K562 treated with DMSO at 1 percent for 24 hours (cell line): ENCODE data around the gene CLEC1B. TPM values are rescaled to one million over a fixed set of nuclear protein-coding genes. Genes with fewer than 3 reads are reported as not detected.

ENCODE experiments used
- total RNA-seq: library from RNA; unstranded; fragments of 300-600 nt; gene quantifications from 2 replicates; pipeline ENCODE4 v1.2.3, GENCODE V29; 2022; ENCODE audit warnings: low read depth; ENCODE audit not compliant: insufficient read depth

The CLEC1B gene
- not detected in 2 replicates for total RNA-seq

GRCh38 chr12:9999016-9999415 lies at the start of gene CLEC1B:
CLEC1B (minus strand) TSS chr12:9999121; CDS start chr12:9999100, 21 bp downstream.

GRCh38 chr12:10030446-10030845 lies 31.5 kb upstream of the CLEC1B start, which contains the start of gene CLEC9A:
CLEC9A (plus strand) TSS chr12:10030682; CDS start chr12:10052688, 22,006 bp downstream.

GRCh38 chr12:9971181-9971580 lies 27.7 kb downstream of the CLEC1B start, which contains the start of gene CLEC12A:
CLEC12A (plus strand) TSS chr12:9971409; CDS start chr12:9971597, 188 bp downstream.

Other genes starting within 250 kb of the CLEC1B start
- gene CD69, start 238.2 kb downstream of the CLEC1B start, total RNA-seq = 17.2 and 17.4 TPM in 2 replicates
- gene KLRF1, start 171.6 kb downstream of the CLEC1B start, total RNA-seq = 0.56 and 2.2 TPM in 2 replicates
- 0.66 and 1.2 TPM in 2 replicates for gene CLEC2B, start 129.8 kb downstream of the CLEC1B start, total RNA-seq
- gene KLRF2, start 117.6 kb downstream of the CLEC1B start, total RNA-seq = not detected in 2 replicates
- gene CLEC2A, start 66.8 kb downstream of the CLEC1B start, total RNA-seq = not detected in 2 replicates
- not detected in 2 replicates for gene CLEC12A, start 27.7 kb downstream of the CLEC1B start, total RNA-seq
- not detected in 2 replicates for gene CLEC12B, start 11.5 kb upstream of the CLEC1B start, total RNA-seq
- not detected in 2 replicates for gene CLEC9A, start 31.6 kb upstream of the CLEC1B start, total RNA-seq
- not detected in 2 replicates for gene CLEC1A, start 99.9 kb upstream of the CLEC1B start, total RNA-seq
- not detected in 2 replicates for gene CLEC7A, start 131.1 kb upstream of the CLEC1B start, total RNA-seq
- not detected in 2 replicates for gene OLR1, start 173.0 kb upstream of the CLEC1B start, total RNA-seq
- gene TMEM52B, start 179.9 kb upstream of the CLEC1B start, total RNA-seq = not detected in 2 replicates
- 25.1 and 29.1 TPM in 2 replicates for gene GABARAPL1, start 213.8 kb upstream of the CLEC1B start, total RNA-seq